Urinary bladder (tissue), 4 donors: ENCODE results near the gene TGFBR3. TPM values are rescaled to one million over a fixed set of nuclear protein-coding genes. Genes with fewer than 3 reads are reported as not detected.
A peak's percentile ranks its signal among the peaks of the same experiment; 100 is the strongest.
"Not testable (repeated sequence)": the region's sequence is repeated elsewhere in the genome, so short reads cannot be mapped to it uniquely, and the experiment has no call there.

Experiments used
- DNase-seq: peaks from one replicate; pipeline ENCODE4 v3.0.0-alpha.2; 2015; ENCODE audit errors: extremely low spot score
- H3K27ac ChIP-seq: one replicate; pipeline ENCODE4 v1.5.1; 2013; ENCODE audit warnings: low read depth, mild to moderate bottlenecking, moderate library complexity
- H3K36me3 ChIP-seq: one replicate; pipeline ENCODE4 v1.6.1; 2013; ENCODE audit warnings: mild to moderate bottlenecking, moderate library complexity; ENCODE audit not compliant: insufficient read depth
- H3K4me1 ChIP-seq: one replicate; pipeline ENCODE4 v1.6.1; 2013; ENCODE audit warnings: mild to moderate bottlenecking, moderate library complexity; ENCODE audit not compliant: insufficient read depth
- H3K4me3 ChIP-seq: one replicate; pipeline ENCODE4 v1.5.1; 2013; ENCODE audit warnings: low read depth, low read length
- WGBS: extraction: QIAGEN DNeasy Blood & Tissue Kit; methylation state at CpG from one replicate; pipeline ENCODE4 v1.1.7; 2013; 5-methylcytosine and 5-hydroxymethylcytosine counted together
- polyA plus RNA-seq: library from polyadenylated mRNA; stranded (reverse); fragments of 200-250 nt; gene quantifications from one replicate; pipeline ENCODE4 v1.2.3, GENCODE V29; 2013
- total RNA-seq: library from RNA; depleted of rRNA; stranded (reverse); fragments of >200 nt; gene quantifications from one replicate; pipeline ENCODE4 v1.2.3, GENCODE V29; 2014
- donor health status: healthy with polysubstance abuse.
- donor health status: healthy.

The TGFBR3 gene
- total and polyA plus RNA-seq, 2 donors: 94.8 to 131 TPM

DNA sequence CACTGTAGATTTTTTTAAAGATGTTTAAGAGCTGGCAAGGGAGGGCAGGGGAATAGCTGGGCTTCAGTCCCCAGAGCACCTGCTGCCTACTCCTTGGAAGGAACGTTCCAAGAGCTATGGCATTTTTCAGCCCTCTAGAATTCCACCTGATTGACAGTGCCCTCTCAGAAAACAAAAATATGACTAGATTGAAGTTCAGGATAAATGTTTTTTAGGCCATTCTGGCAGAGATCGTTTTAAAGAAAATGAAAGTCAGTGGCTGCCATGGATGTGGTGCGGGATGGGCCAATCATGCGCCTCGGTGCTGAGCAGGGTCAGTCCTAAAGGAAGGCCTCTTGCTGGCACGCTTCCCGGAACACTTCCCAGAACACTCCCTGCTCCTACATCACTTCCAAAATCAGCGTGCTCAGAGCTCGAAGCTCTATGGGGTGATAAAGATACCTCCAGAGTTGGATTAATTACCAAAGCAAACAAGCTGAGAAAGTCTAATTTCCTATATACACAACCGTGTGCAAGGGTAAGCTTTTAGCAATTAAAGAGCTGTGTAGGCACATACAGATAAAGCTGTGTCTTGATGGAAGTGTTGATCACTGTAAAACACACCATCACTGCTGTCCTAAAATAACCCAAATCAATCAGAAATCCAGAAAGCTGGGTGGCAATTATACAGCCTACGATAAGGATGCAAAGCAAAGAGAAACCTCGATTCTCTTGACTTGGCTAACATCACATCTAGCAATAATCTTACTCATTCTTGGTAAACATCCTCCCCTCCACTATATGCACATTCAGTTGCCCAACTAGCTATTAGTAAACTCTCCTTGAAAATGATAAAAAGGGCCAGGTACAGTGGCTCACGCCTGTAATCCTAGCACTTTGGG, 34.6 kb downstream of the TGFBR3 start:
- peaks cover 1% of the 10 kb centered on the region for H3K4me1 ChIP-seq
- WGBS: 20% methylated on average over 13 of the region's 13 CpGs
- H3K4me3 ChIP-seq: no peak overlapping the region
- H3K36me3 ChIP-seq: no peaks in the 10 kb centered on the region
- peak overlapping the region; percentile 52 for H3K27ac ChIP-seq
- DNase-seq: peak; percentile 79

- 40% methylated on average over 1 of the region's 1 CpG for WGBS
- H3K4me1 ChIP-seq: peaks cover 1% of the 10 kb centered on the region
Observed at GRCh38 chr1:91850708-91851107, 35.2 kb downstream of the TGFBR3 start.

DNA sequence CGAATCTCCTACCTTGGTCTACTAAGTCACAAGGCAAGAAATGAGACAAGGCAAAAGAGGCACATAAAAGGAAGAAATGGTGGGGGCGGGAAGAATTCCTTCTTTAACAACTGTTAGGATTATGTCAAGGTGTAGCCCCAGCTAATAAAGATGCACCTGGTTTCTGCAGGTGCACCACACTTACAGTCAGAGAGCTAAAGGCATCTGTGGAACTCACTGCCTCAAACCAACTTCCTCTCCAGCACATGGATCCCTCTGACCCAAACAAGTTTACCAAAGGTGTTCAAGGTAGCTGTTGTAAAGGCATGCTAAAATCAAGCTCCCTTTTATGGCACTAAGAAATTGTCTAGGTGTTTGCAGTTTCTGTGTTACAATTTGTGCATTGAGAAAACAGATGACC, 38.1 kb downstream of the TGFBR3 start:
- DNase-seq: no peak
- H3K36me3 ChIP-seq: no peaks in the 10 kb centered on the region
- H3K27ac ChIP-seq: no peak overlapping the region
- H3K4me3 ChIP-seq: no peak overlapping the region
- peaks cover 1% of the 10 kb centered on the region for H3K4me1 ChIP-seq
- 76% methylated on average over 2 of the region's 2 CpGs for WGBS

More at GRCh38 chr1:91850708-91851107, 35.2 kb downstream of the TGFBR3 start:
- peak overlapping the region; percentile 75 for H3K27ac ChIP-seq
- H3K36me3 ChIP-seq: no peaks in the 10 kb centered on the region
- H3K4me3 ChIP-seq: no peak overlapping the region
- no peak for DNase-seq

GRCh38 chr1:91846639-91847013, 39.3 kb downstream of the TGFBR3 start:
- H3K27ac ChIP-seq: no peak overlapping the region

DNA sequence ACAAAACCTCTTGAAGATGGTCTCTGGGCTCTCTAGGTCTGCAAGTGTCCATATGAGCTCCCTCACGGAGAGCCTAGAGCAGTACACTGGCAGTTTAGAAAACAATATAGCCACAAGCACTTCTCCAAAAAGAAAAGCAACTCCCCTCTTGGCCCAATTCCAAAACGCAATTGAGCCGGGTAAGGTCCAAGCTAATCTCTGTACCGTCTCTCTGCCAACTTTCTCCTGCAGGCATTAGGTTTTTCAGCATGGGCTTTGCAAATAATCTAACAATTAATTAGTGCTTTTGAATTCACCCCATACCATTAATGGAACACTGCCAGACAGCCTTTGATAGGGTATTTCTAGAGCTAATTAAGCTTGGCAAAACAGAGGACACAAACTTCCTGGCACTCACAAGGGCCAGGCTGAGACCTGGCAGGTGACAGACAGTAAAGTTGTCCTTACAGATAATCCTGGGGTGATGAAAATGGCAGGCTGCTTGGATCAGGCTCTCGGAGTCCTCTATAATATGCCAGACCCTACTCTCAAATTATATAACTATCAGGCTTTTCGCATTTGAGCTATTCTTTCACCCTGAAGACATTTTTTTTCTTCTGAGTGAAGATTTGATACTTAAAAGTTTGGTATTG, 39.8 kb downstream of the TGFBR3 start:
- no peaks in the 10 kb centered on the region for H3K36me3 ChIP-seq
- peak overlapping the region; percentile 71 for H3K27ac ChIP-seq
- no peaks in the 10 kb centered on the region for H3K4me1 ChIP-seq
- no peak overlapping the region for H3K4me3 ChIP-seq
- WGBS: 12% methylated on average over 6 of the region's 6 CpGs
- no peak for DNase-seq

More at GRCh38 chr1:91846639-91847013, 39.3 kb downstream of the TGFBR3 start:
- 23% methylated on average over 2 of the region's 2 CpGs for WGBS
- no peak overlapping the region for H3K4me3 ChIP-seq
- H3K36me3 ChIP-seq: no peaks in the 10 kb centered on the region
- peaks cover 1% of the 10 kb centered on the region for H3K4me1 ChIP-seq
- no peak for DNase-seq

DNA sequence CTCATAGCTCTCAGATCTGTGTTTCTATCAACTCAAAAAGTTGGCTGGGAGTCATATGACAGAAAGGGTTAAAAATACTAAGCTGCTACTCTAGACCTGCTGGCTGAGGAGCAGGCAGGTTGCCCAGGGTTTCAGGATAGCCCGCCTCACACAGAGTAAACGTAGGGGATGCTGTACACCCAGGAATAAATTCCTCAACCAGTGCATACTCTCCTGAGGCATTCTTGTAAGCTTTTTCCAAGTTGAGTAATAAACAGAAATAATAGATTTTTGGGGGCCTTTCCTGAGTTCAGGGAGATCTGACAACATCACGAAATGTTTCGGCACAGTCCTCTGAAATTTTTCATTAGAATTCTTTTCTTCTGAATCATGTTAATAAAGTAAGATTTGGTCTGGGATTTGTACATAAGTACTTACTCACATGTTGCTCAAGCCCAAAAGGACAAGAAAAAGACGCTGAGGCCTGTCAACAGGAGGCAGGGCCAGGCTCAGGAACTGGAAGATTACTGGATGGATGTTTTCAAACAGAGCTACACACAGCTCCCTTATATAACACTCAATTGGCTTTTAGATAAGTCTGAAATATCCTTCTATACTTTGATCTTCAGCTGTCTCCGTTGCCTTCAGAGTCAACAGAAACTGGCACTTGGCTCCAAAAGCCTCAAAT, 41.0 kb downstream of the TGFBR3 start:
- WGBS: 18% methylated on average over 6 of the region's 6 CpGs
- Histone ChIP-seq H3K4me3 (no peak overlapping the region), H3K27ac (peak overlapping the region; percentile 83), H3K4me1 (no peaks in the 10 kb centered on the region), H3K36me3 (no peaks in the 10 kb centered on the region)
- no peak for DNase-seq

DNA sequence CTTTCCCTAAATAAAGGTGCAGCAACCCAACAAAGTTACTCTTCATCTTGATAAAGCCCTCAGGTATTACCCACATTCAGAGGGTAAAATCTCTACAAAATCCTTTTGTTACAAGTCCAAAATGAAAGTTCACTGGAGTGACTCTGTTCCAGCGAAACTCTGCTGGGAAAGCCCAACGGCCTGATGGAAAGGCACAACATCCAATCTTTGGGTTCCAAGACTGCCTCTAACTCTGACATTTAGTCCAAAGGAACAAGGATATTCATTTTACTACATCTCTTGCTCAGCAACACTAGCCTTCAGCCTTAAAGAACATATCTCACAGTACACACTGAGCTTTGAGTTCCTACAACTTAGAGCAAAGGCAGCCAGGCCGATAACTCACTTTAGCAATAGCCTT, 42.1 kb downstream of the TGFBR3 start:
- no peak overlapping the region for H3K4me3 ChIP-seq
- no peak overlapping the region for H3K27ac ChIP-seq
- 97% methylated on average over 3 of the region's 3 CpGs for WGBS
- no peak for DNase-seq
- H3K4me1 ChIP-seq: no peaks in the 10 kb centered on the region
- no peaks in the 10 kb centered on the region for H3K36me3 ChIP-seq

GRCh38 chr1:91842563-91842962, 43.4 kb downstream of the TGFBR3 start:
- Histone ChIP-seq H3K36me3 (no peaks in the 10 kb centered on the region), H3K4me1 (no peaks in the 10 kb centered on the region), H3K27ac (no peak overlapping the region), H3K4me3 (no peak overlapping the region)
- DNase-seq: no peak

GRCh38 chr1:91842056-91842455, 43.9 kb downstream of the TGFBR3 start:
- H3K27ac ChIP-seq: peak overlapping the region; percentile 45
- H3K4me1 ChIP-seq: no peaks in the 10 kb centered on the region
- WGBS: 74% methylated on average over 3 of the region's 3 CpGs
- no peak for DNase-seq
- no peak overlapping the region for H3K4me3 ChIP-seq
- H3K36me3 ChIP-seq: no peaks in the 10 kb centered on the region

DNA sequence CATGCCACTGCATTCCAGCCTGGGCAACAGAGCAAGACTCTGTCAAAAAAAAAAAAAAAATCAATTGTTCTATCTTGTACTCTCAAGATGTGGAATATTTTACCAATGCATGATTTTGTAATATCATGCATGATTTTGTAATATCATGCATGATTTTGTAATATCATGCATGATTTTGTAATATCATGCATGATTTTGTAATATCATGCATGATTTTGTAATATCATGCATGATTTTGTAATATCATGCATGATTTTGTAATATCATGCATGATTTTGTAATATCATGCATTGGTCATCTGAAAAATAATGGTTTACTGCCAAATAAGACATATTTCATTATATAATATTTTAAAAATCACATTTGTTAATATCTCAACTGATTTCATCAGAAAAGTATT, 45.7 kb downstream of the TGFBR3 start:
- H3K4me3 ChIP-seq, H3K36me3 ChIP-seq, H3K4me1 ChIP-seq, DNase-seq, H3K27ac ChIP-seq: not testable (repeated sequence)

- no peaks in the 10 kb centered on the region for H3K36me3 ChIP-seq
- 41% methylated on average over 8 of the region's 8 CpGs for WGBS
- H3K4me3 ChIP-seq: no peak overlapping the region
- peaks cover 2% of the 10 kb centered on the region for H3K4me1 ChIP-seq
- no peak for DNase-seq
- no peak overlapping the region for H3K27ac ChIP-seq
Observed at GRCh38 chr1:91836331-91837040, 49.5 kb downstream of the TGFBR3 start.

- peaks cover 2% of the 10 kb centered on the region for H3K4me1 ChIP-seq
- WGBS: 74% methylated on average over 1 of the region's 1 CpG
- no peak for DNase-seq
- H3K4me3 ChIP-seq: no peak overlapping the region
- no peaks in the 10 kb centered on the region for H3K36me3 ChIP-seq
- no peak overlapping the region for H3K27ac ChIP-seq
Observed at GRCh38 chr1:91835087-91835521, 50.8 kb downstream of the TGFBR3 start.

GRCh38 chr1:91834549-91834948, 51.4 kb downstream of the TGFBR3 start:
- not testable (repeated sequence) for H3K4me3 ChIP-seq, H3K4me1 ChIP-seq, H3K36me3 ChIP-seq, DNase-seq, H3K27ac ChIP-seq
- WGBS: 95% methylated on average over 7 of the region's 7 CpGs
